Caki2 (cell line): Measurements from ENCODE around the gene RSU1. TPM values are rescaled to one million over a fixed set of nuclear protein-coding genes. Genes with fewer than 3 reads are reported as not detected.

Source experiments
- DNase-seq: peaks from one replicate; pipeline ENCODE4 v3.0.0-alpha.2; 2015; ENCODE audit warnings: low read depth
- in situ Hi-C: cut with HindIII; loops from 2 replicates; pipeline ENCODE4 v1.10.0; 2016; ENCODE audit warnings: low sequenced_read_pairs, low pct_unique_long_range_greater_than_20kb, mixed read lengths
- total RNA-seq: library from RNA; depleted of rRNA; stranded (reverse); fragments of >200 nt; shearing (Covaris generic); gene quantifications from 2 replicates; pipeline ENCODE4 v1.2.3, GENCODE V29; 2014; ENCODE audit warnings: low replicate concordance

Gene RSU1
- total RNA-seq, 1 experiment from 2014 or later = 17.3 TPM

DNA sequence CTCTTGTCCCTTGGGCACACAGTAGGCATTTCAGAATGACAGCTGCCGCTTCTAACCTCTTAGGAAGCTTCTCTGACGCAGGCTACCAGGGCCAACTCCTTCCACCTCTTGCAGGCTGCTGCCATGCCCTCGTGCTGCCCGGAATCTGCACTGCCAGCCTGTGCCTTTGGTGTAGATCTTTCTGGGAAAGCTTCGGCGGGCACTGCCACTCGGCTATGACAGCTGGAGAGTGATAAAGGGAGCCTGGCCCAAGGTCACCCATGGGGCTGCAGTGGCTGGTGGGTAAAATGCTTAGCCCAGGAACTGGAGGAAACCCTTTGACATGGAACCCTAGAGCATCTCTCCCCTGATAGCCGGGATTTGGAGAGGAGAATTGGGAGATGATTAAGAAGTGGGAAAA, 217.6 kb downstream of the RSU1 start:
- in situ Hi-C loops = no loop called here
- DNase-seq = no peak

DNA sequence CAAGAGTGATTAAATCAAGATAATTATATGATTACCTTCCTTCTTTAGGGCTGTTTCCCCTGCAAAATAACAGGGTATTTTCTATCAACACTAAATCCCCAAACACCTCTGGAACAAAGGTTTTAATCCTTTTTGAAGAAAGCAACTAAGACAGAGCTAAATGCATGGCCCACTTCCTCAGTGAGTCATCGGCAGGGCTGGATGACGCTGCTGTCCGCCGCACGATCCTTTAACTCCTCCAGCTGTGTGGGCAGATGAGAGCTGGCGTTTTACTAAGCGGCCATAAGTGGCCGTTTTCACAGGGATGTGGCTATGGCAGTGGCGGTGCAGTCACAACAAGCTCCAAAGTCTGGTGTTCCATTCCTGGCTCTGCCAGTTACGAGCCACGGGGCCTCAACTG, 219.6 kb downstream of the RSU1 start:
- in situ Hi-C loops = no loop called here
- DNase-seq = peak; percentile 12

DNA sequence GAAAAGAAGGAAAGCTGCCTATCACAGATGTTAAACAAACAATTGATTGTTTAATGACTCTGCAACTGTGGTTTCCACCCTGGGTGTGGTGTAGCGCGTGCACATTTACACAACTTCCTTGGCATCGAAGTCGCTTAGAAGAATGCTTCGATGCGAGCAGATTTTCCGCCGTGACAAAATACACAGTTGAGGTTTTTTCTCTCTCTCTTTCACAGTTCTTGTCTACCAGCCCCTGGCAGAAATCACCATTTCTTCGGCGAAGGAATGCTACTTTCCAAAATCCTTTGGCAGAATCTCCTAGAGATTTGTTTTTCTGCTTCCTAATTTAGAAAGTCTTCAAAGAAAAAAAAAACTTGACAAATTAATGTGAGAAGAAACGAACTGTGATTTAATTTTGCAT, 224.8 kb downstream of the RSU1 start:
- DNase-seq = no peak
- in situ Hi-C loops = no loop called here

DNA sequence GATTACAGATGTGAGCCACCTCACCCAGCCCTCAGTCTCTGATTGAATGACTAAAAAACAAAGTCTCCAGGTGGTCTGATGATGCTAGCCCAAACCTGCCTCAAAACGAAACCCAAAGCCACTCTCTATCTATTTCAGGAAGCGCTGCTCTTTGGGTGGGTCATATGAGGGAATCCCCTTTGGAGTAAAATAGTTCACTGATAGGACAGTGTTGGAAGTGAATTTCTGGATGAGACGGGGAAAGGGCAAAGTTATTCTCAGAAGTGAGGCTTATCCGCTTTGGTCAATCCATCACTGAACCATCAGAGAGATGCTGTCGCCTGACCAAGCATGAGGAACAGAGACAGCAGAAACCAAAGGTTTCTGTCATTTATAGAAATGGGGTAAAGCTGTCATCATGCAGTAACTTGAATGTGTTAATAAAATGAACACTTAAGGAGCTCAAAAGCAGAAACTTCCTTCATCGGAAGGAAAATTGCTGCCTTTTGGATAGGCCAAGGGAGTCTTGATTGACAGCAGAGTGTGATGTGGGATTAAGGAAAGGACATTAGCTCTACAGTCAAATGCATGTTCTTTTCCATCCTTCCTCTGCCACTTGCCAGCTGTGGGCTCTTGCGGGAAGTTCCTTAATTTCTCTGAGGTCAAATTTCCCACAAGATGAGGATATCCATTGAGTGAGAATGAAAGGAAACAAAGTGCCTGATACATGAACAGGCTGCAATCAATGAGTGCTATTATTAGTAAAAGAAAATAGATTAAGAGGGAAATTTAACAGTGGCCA, 230.7 kb downstream of the RSU1 start:
- in situ Hi-C loops = no loop called here
- DNase-seq = no peak

DNA sequence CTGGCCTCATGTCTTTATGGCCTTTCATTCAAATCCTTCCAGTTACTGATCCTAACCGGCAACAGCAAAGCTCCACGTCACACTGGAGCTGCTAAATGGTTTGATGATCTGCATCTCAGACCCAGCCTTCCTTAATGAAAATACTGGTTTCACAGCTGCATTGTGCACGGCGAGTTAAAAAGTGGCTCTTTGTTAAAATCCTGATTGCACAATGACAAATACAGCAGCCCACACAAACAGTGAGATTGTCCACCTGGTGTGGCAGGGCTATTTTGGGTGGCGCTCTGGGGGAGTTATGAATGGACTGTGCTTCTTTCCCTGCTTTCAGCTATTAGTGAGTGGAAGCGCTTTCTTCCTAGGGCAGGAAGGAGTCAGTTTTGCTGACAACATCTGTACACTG, 232.1 kb downstream of the RSU1 start:
- in situ Hi-C loops = no loop called here
- DNase-seq = no peak

DNA sequence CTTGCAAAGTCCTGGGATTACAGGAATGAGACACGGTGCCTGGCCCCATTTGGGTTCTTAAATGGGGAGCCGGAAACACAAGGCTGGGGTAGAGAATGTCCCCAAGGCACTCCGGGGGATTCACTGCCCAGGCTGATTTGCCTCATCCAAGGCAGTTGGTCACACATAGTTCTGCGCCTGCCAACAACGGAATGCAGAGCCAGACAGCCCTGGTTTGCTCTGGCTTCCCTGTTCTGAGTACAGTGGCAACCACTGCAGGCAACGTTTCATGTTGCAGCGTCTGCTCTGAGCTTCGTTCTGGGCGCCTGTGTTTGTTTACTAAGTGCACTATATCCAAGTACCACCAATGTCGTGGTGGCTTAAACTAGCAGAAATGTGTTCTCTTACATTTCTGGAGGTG, 233.8 kb downstream of the RSU1 start:
- no peak for DNase-seq
- in situ Hi-C loops = no loop called here

DNA sequence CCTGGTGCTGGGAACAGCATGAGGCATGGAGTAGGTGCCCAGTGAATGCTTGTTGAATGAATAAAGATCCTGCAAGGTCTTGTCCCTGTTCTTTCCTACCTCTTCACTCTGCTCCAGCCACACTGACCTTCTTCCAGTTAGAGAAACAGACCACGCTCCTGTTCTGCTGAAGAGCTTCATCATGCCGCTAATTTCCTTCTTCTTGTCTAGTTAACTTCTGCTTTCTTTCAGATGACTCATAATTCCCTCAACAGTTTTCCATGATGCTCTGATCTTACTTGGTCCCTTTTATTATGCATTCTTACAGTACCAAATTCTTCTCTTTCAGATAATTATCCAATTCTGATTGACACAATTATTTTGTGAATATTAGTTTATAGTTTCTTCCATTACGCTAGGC, 236.0 kb downstream of the RSU1 start:
- in situ Hi-C loops = no loop called here
- DNase-seq = no peak

DNA sequence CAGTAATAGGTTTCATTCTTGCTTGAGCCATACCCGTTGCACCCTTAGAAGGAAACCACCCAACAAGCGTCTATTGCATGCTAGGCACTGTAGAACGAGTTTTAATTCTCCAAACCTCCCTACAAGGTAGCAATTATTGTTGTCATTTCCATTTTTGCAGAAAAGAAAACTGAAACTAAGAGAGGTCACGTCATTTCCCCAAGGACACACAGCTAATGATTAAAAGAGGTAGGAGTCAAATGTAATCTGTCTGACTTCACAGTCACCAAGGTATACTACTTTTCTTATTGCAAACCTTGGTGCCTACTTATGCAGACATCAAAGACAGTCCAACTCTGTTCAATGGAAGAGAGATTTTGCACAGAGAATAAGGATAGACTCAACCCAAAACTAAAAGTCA, 246.5 kb downstream of the RSU1 start:
- no peak for DNase-seq
- in situ Hi-C loops = no loop called here

DNA sequence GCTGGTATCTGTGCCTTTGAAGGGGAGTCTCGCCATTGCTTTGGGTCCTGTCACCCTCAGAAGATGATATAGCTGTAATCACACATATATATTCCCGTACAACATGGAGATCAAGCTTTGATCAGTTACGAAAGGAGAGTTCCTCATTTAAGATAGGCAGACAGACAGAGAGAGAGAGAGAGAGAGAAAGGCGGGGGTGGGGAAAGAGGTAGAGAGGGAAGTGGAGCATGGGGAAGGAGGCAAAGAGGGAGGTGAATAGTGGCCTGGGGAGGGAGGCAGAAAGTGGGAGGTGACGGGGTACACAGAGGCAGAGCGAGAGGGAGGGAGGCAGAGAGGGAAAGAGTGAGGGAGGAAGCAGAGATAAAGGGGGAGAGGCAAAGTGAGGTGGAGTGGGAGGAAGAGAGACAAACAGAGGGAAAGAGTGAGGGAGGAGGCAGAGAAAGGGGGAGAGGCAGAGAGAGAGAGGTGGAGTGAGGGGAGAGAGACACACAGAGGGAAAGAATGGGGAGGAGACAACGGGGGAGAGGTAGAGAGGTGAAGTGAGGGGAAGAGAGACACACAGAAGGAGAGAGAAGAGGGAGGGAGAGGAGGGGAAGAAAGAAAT, 250.9 kb downstream of the RSU1 start:
- in situ Hi-C loops = no loop called here

DNA sequence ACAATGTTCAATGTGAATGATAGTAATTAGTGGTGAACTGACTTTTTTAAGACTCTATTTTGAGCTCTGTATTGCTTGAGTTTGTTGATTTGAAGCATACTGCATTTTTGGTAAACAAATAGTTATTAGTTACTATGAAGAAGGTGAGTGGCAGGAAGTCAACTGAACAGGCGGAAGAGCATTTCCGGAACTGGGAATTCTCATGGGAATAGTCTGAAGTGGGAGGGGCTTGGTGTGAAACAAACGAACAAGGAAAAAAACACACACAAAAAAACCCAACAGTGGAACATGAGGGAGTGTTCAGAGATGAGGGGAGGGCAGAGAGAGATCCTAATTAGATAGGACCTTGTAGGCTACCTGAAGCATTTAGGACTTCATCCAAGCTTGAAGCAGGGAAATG, 251.6 kb downstream of the RSU1 start:
- no peak for DNase-seq
- in situ Hi-C loops = no loop called here

More for the DNA sequence above, 250.9 kb downstream of the RSU1 start:
- DNase-seq = no peak

DNA sequence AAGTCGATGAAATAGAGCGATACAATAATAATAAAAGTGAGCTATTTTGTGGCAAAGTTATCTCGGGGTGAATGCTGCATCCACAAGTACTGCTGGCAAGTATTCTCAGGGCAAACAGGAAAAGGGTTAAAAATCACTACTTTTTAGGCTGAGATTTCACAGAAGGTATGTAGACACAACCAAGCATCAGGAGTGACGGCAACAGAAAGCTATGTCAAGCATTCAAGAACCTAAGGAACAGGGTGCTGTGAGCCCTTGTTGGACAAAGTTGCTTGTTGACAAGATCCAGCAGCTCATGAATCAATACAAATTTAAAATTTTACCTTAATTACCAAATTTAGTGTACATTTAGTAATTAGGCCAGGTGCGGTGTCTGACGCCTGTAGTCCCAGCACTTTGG, 254.3 kb downstream of the RSU1 start:
- DNase-seq = no peak
- in situ Hi-C loops = no loop called here

DNA sequence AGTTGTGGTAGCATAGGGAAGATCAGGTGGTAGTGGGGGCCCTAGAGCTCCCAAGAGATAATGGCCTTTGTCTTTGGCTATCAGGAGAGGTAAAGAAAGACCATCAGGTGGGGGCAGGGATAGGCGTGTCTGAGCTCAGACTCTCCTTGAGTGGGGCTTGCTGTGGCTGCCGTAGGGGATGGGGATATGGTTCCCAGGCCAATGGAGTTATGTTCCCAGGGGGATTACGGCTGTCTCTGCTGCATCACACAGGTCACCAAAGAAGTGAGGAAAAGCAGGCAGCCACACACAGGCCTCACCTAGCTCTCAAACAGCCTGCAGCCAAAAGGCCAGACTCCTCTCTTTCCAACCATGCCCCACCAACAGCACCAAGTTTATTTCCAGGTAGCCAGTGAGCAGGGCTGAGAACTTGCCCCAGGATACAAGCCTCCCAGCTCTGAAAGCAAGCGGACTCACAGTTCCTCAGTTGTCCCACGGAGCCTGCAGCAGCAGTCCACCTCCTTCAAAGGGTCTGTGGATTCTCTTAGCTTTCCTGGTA, 257.9 kb downstream of the RSU1 start:
- DNase-seq = no peak
- in situ Hi-C loops = no loop called here

DNA sequence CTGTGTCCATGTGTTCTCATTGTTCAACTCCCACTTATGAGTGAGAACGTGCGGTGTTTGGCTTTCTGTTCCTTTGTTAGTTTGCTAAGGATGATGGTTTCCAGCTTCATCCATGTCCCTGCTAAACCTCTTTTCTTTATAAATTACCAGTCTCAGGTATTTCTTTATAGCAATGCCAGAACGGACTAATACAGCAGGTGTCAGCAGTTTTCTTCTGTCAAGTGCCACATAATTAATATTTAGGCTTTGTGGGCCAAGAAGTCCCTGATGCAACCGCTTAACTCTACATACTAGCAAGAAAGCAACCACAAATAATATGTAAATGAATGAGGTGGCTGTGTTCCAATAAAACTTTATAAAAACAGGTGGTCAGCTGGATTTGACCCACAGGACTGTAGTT, 269.3 kb downstream of the RSU1 start:
- in situ Hi-C loops = no loop called here
- DNase-seq = no peak

DNA sequence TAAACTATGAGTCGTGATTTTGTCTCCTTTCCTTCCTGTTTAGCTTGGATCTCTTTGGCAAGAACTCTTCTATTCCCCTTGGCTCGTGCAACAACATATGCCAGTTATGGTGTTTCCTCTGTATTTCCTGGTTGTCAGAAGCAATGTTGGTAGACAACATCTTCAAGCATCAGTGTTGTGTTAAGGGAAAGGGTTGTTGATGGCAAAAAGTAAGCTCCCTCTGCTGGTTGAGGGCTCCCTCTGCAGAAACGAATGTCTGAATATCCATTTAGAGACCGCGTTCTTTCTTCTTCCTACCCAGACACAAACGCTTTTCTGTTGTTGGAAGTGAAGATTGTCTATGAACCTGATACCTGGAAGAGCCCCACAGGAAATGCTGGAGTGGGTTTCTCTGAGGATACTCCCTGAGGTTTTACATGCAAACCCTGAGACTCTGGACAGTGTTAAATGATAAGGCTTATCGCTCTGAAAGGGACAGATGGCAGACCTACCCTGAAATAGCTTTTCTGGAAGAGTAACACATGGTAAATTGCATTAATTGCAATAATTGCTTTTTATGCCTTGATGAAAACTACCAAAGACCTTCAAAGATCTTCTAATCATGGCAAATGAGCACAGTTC, 272.0 kb downstream of the RSU1 start:
- in situ Hi-C loops = no loop called here

DNA sequence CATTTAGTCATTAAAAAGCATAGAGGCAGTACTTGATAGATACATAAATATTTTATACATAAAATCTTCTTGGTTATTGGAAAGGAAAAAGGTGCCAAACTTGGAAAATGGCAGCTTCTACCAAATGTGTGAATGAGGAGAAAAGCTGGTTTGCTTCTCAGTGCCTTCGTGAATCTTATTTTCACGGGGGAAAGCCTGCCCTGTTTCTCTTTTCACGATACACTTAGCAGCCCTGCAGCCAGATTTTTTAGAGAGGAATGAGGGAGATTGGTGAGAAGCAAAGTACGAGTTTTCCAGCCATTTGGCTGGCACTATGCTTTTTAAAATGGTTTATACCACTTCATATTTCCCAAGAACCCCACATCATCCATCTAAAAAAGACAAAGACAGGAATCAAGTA, 272.6 kb downstream of the RSU1 start:
- DNase-seq = no peak
- in situ Hi-C loops = no loop called here

More for the DNA sequence above, 272.0 kb downstream of the RSU1 start:
- DNase-seq = peak; percentile 26

DNA sequence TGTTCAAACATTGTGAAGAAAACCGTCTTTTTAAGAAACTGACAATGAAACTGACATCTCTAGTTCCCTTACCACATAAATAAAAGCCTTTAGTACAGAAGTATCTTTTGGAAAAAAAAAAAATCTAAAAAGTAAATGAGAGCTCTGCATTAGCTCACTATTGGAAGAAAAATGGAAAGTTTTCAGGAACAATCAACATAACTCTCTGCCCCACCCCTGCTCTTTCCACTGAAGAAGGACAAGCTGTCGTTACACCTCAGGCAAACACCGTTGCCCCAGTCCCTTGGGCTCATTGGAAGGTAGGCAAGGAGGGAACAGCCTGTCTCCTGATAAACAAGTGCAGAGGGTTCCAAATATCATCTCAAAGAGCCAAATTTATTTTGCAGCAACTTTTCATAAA, 273.1 kb downstream of the RSU1 start:
- in situ Hi-C loops = no loop called here
- no peak for DNase-seq
